ENCODE results near the gene TGFBR3. TPM values are rescaled to one million over a fixed set of nuclear protein-coding genes. Genes with fewer than 3 reads are reported as not detected.

The TGFBR3 gene
- total and polyA plus RNA-seq, 2 of the 13 experiments (the other 11 are each of a cell fraction or from before 2014, with no cell fraction given), result 76.5 to 195 TPM

GRCh38 chr1:91835087-91835521 lies 50.8 kb downstream of the TGFBR3 start (continued):
- TF ChIP-seq SRY (CRISPR knock-in tag; IDR thresholded peaks at IDR 0.05) (no peak), HBP1 (CRISPR knock-in tag; IDR thresholded peaks at IDR 0.05; ENCODE audit: low read depth) (no peak), ZNF557 (CRISPR knock-in tag; IDR thresholded peaks at IDR 0.05) (no peak), ZNF513 (CRISPR knock-in tag; conservative IDR thresholded peaks at IDR 0.05) (no peak), FOSL1 (CRISPR knock-in tag; IDR thresholded peaks at IDR 0.05; ENCODE audit: borderline replicate concordance) (no peak)
- TF ChIP-seq, protein P1, sequence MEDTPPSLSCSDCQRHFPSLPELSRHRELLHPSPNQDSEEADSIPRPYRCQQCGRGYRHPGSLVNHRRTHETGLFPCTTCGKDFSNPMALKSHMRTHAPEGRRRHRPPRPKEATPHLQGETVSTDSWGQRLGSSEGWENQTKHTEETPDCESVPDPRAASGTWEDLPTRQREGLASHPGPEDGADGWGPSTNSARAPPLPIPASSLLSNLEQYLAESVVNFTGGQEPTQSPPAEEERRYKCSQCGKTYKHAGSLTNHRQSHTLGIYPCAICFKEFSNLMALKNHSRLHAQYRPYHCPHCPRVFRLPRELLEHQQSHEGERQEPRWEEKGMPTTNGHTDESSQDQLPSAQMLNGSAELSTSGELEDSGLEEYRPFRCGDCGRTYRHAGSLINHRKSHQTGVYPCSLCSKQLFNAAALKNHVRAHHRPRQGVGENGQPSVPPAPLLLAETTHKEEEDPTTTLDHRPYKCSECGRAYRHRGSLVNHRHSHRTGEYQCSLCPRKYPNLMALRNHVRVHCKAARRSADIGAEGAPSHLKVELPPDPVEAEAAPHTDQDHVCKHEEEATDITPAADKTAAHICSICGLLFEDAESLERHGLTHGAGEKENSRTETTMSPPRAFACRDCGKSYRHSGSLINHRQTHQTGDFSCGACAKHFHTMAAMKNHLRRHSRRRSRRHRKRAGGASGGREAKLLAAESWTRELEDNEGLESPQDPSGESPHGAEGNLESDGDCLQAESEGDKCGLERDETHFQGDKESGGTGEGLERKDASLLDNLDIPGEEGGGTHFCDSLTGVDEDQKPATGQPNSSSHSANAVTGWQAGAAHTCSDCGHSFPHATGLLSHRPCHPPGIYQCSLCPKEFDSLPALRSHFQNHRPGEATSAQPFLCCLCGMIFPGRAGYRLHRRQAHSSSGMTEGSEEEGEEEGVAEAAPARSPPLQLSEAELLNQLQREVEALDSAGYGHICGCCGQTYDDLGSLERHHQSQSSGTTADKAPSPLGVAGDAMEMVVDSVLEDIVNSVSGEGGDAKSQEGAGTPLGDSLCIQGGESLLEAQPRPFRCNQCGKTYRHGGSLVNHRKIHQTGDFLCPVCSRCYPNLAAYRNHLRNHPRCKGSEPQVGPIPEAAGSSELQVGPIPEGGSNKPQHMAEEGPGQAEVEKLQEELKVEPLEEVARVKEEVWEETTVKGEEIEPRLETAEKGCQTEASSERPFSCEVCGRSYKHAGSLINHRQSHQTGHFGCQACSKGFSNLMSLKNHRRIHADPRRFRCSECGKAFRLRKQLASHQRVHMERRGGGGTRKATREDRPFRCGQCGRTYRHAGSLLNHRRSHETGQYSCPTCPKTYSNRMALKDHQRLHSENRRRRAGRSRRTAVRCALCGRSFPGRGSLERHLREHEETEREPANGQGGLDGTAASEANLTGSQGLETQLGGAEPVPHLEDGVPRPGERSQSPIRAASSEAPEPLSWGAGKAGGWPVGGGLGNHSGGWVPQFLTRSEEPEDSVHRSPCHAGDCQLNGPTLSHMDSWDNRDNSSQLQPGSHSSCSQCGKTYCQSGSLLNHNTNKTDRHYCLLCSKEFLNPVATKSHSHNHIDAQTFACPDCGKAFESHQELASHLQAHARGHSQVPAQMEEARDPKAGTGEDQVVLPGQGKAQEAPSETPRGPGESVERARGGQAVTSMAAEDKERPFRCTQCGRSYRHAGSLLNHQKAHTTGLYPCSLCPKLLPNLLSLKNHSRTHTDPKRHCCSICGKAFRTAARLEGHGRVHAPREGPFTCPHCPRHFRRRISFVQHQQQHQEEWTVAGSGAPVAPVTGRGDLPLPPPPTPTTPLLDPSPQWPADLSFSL (CRISPR knock-in tag; IDR thresholded peaks at IDR 0.05), result peak; percentile 48; the same call in 1 of the 2 replicates
